22Rv1 (cell line): ENCODE data around the gene SLC39A11.

Experiments used
- ZFX ChIP-seq: fragments of 450-650 bp; IDR thresholded peaks from 2 replicates; pipeline ENCODE4 v1.6.1; 2017; ENCODE audit warnings: antibody characterized with exemption, borderline replicate concordance
- TF ChIP-seq, protein P1 (sequence below): fragments of 450-650 bp; IDR thresholded peaks from 2 replicates; pipeline ENCODE4 v1.5.1; 2017; ENCODE audit warnings: mild to moderate bottlenecking

DNA sequence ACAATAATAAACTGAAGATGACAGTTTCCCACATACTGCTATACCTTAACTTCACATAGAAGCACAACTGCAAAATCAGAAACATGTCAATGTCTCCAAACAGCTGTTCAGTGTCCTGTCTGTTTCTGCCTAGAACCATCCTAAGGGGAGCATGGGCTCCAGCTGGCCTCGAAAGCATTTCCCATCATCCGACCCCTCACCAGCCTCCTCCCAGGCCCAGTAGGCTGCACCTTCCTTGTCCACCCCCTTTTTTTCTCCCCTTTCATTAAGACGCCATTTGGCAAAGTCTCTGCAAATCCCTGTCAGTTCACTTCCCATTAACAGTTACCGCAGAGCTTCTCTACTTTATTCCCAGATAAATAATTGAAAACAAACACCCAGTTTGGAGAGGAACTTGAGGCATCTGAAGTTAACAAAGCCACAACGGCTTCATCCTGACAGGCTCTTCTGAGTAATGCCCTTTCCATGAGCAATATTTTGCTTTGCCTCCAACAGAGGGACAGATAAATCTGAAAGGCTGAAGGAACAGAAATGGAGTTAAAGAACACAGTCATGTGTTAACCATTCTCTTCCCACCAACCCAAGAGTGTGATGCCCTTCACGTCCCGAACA is 65.3 kb downstream of the SLC39A11 start:
- TF ChIP-seq, protein P1, sequence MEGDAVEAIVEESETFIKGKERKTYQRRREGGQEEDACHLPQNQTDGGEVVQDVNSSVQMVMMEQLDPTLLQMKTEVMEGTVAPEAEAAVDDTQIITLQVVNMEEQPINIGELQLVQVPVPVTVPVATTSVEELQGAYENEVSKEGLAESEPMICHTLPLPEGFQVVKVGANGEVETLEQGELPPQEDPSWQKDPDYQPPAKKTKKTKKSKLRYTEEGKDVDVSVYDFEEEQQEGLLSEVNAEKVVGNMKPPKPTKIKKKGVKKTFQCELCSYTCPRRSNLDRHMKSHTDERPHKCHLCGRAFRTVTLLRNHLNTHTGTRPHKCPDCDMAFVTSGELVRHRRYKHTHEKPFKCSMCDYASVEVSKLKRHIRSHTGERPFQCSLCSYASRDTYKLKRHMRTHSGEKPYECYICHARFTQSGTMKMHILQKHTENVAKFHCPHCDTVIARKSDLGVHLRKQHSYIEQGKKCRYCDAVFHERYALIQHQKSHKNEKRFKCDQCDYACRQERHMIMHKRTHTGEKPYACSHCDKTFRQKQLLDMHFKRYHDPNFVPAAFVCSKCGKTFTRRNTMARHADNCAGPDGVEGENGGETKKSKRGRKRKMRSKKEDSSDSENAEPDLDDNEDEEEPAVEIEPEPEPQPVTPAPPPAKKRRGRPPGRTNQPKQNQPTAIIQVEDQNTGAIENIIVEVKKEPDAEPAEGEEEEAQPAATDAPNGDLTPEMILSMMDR: no peak
- TF ChIP-seq ZFX: no peak
